Stimulated activated CD8-positive, alpha-beta memory T cell treated with anti-CD3 and anti-CD28 coated beads, Interleukin-4, amount 100 ng/mL, for 24 hours (primary cell): Measurements from ENCODE around the gene KIF27.
"Not testable (repeated sequence)": the region's sequence is repeated elsewhere in the genome, so short reads cannot be mapped to it uniquely, and the experiment has no call there.

Source experiments
- DNase-seq: peaks from one replicate; pipeline ENCODE4 v3.0.0-alpha.2; 2020; ENCODE audit warnings: low read depth

The KIF27 gene

GRCh38 chr9:83815120-83815519 is 106.1 kb downstream of the KIF27 start:
- DNase-seq = not testable (repeated sequence)

DNA sequence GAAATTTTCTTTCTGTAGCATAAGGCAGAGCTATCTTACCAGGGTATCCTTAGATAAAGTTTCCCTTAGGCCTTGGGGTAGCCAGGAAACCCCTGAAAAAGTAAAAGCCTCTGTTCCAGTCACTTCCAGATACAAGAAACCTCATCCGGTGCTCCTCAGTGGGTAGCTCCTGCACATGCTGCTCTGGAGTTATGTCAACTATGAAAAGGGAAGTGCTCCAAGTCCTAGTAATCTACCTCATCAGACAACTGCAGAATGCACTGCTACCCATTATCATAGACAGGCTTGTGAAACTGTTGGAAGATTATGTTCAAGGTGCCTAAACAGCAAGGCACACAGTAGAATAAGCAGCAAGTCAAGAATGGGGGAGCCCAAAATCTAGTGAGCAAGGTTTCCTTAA is 112.0 kb downstream of the KIF27 start:
- not testable (repeated sequence) for DNase-seq

GRCh38 chr9:83804454-83804853 is 116.8 kb downstream of the KIF27 start:
- DNase-seq = not testable (repeated sequence)

DNA sequence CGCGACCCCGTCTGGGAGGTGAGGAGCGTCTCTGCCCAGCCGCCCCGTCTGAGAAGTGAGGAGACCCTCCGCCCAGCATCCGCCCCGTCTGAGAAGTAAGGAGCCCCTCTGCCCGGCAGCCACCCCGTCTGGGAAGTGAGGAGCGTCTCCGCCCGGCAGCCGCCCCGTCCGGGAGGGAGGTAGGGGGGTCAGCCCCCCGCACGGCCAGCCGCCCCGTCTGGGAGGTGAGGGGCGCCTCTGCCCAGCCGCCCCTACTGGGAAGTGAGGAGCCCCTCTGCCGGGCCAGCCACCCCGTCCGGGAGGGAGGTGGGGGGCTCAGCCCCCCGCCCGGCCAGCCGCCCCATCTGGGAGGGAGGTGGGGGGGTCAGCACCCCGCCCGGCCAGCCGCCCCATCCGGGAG is 117.3 kb downstream of the KIF27 start:
- DNase-seq = not testable (repeated sequence)

- no peak for DNase-seq
These were observed 120.8 kb downstream of the KIF27 start for GRCh38 chr9:83800236-83801033.

GRCh38 chr9:83794051-83794450 is 127.2 kb downstream of the KIF27 start:
- DNase-seq = no peak

GRCh38 chr9:83792746-83793145 is 128.5 kb downstream of the KIF27 start:
- no peak for DNase-seq
